Uterus (tissue), 2 donors: ENCODE results near the gene CELSR1.

Experiments used
- POLR2A ChIP-seq, 2 donors: fragments of 450-650 bp; IDR thresholded peaks; one replicate each; pipeline ENCODE4 v1.6.1; 2016; ENCODE audit warnings: antibody characterized with exemption in 2 of 2, mild to moderate bottlenecking in 1 of 2, moderate library complexity in 1 of 2
- TF ChIP-seq, protein P1 (sequence below), 4 experiments: fragments of 200-600 bp in 2 of 4; fragments of 450-650 bp in 2 of 4; sonication (generic) in 2 of 4; IDR thresholded peaks; one replicate each; pipeline ENCODE4 v1.5.1; 2016 to 2019; ENCODE audit warnings: antibody characterized with exemption in 4 of 4, mild to moderate bottlenecking in 2 of 4, moderate library complexity in 1 of 4

DNA sequence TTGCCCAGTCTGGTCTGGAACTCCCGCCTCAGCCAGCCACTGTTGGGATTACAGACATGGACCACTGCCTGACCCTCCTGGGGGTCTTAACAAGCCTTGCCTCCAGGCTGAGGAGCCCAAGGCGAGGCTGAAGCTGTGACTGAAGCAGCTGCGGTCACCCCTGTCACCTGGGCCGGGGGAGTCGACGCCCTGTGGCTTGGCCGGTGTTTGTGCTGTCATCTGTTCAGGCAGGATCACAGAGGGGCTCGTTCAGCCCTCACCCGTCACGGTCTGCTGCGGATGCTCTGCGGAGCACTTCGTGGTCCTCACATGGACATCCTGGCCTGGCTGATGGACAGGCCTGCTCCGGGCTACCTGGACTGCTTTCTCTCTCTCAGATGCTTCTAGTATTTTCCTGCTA lies 178.1 kb downstream of the CELSR1 start:
- no peak for TF ChIP-seq POLR2A (IDR thresholded peaks at IDR 0.05)
- TF ChIP-seq, protein P1, sequence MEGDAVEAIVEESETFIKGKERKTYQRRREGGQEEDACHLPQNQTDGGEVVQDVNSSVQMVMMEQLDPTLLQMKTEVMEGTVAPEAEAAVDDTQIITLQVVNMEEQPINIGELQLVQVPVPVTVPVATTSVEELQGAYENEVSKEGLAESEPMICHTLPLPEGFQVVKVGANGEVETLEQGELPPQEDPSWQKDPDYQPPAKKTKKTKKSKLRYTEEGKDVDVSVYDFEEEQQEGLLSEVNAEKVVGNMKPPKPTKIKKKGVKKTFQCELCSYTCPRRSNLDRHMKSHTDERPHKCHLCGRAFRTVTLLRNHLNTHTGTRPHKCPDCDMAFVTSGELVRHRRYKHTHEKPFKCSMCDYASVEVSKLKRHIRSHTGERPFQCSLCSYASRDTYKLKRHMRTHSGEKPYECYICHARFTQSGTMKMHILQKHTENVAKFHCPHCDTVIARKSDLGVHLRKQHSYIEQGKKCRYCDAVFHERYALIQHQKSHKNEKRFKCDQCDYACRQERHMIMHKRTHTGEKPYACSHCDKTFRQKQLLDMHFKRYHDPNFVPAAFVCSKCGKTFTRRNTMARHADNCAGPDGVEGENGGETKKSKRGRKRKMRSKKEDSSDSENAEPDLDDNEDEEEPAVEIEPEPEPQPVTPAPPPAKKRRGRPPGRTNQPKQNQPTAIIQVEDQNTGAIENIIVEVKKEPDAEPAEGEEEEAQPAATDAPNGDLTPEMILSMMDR (IDR thresholded peaks at IDR 0.05) = no peak
